Measurements from ENCODE around the gene UBIAD1.

DNA sequence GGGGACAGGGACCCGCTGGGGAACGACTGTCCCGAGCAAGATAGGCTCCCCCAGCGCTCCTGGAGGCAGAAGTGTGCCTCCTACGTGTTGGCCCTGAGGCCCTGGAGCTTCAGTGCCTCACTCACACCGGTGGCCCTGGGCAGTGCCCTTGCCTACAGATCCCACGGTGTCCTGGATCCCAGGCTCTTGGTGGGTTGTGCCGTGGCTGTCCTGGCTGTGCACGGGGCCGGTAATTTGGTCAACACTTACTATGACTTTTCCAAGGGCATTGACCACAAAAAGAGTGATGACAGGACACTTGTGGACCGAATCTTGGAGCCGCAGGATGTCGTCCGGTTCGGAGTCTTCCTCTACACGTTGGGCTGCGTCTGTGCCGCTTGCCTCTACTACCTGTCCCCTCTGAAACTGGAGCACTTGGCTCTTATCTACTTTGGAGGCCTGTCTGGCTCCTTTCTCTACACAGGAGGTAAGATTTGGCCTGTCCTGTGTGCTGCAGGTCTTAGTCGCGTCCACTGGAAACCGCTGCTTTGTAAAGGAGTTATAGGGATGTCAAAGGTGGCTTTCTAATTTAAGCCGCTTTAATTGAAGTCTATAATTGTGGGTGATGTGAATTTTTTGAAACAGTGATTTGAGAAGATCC lies 717 bp downstream of the UBIAD1 start:
- TF ChIP-seq RARB (CRISPR knock-in tag; IDR thresholded peaks at IDR 0.05) (no peak), TOX (CRISPR knock-in tag; IDR thresholded peaks at IDR 0.05; ENCODE audit: borderline replicate concordance) (no peak)

Measured in SK-N-SH treated with all-trans-retinoic acid at 6 μM for 48 hours (cell line).